Nephron (organoid): ENCODE data around the gene NHERF1.

Experiments used
- H3K27ac Mint-ChIP-seq, 3 experiments: 2 replicates each; pipeline ENCODE4 v1.8.0; 2020; ENCODE audit warnings: mixed read lengths in 3 of 3, mild to moderate bottlenecking in 2 of 3, moderate library complexity in 1 of 3
- H3K27me3 Mint-ChIP-seq: 2 replicates; pipeline ENCODE4 v1.8.0; 2021; ENCODE audit warnings: low read depth, mild to moderate bottlenecking, moderate library complexity, mixed read lengths
- H3K36me3 Mint-ChIP-seq: 2 replicates; pipeline ENCODE4 v1.8.0; 2020; ENCODE audit warnings: low read depth, mixed read lengths
- H3K4me1 Mint-ChIP-seq: 2 replicates; pipeline ENCODE4 v1.8.0; 2020; ENCODE audit warnings: mixed read lengths
- H3K4me3 Mint-ChIP-seq, 3 experiments: 2 replicates each; pipeline ENCODE4 v1.8.0; 2020; ENCODE audit warnings: mild to moderate bottlenecking in 3 of 3, mixed read lengths in 3 of 3, moderate library complexity in 2 of 3
- H3K9me3 Mint-ChIP-seq: 2 replicates; pipeline ENCODE4 v1.8.0; 2020; ENCODE audit warnings: mixed read lengths
- TF ChIP-seq, protein P1 (sequence below), 3 experiments: fragments of 200-600 bp; sonication (generic); IDR thresholded peaks; one replicate each; pipeline ENCODE4 v1.5.0; 2021; ENCODE audit warnings: antibody characterized with exemption in 3 of 3; ENCODE audit not compliant: unreplicated experiment in 3 of 3

The NHERF1 gene

DNA sequence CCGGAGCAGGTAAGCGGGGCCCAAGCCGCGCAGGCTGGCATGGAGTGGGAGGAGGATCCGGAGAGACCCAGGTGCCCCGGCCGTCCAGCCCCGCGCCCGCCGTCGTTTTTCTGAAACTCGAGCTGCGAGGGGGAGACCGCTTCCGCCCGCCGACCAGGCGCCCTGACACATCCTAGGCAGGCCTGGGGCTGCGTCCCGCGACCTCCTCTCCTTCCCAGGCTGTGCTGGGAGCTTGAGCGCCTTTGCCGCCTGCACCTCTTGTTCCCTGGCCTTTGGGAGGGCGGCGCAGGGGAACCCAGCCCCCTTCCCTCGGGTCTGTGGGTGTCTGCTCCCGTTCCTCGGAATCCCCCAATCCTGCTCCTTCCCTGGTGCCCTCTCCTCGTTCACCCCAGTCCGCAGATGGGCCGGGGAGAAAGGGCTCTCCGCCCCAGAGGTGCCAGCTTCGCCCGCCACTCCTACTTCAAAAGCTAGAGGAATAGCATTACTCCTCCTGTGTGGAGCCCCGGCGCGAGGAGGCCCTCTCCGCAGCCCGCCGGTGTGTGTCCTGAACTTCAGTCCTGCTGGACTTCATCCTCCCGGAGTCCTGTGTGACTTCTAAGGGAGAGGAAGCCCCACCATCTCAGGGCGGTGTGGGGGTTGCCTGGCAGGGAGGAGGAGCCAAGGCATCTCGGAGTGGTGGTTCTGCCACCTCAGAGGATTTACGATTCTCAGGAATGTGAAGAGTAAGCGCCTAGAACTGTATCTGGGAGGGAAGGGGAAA lies 1.0 kb downstream of the NHERF1 start:
- peaks cover 9% of the 10 kb centered on the region for H3K36me3 Mint-ChIP-seq

DNA sequence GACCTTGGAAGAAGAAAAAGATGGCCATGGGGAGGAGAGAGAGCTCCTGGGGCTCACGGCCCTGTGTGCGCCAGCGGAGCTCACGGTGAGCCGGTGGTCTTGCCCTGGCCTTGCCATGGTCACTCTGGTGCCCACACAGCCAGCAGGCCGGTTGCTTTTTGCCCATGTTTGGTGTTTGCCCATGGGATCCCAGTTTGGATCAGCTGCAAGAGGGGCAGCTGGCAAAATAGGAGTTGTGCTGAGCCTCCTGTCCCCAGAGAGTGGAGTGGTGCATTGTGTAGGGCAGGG lies 1.6 kb downstream of the NHERF1 start:
- peak overlapping the region; percentile 85 to 96 (median 94) for H3K27ac Mint-ChIP-seq
- H3K27me3 Mint-ChIP-seq: peaks cover 10% of the 10 kb centered on the region
- peak overlapping the region; percentile 95 to 99 (median 97) for H3K4me3 Mint-ChIP-seq
- TF ChIP-seq, protein P1, sequence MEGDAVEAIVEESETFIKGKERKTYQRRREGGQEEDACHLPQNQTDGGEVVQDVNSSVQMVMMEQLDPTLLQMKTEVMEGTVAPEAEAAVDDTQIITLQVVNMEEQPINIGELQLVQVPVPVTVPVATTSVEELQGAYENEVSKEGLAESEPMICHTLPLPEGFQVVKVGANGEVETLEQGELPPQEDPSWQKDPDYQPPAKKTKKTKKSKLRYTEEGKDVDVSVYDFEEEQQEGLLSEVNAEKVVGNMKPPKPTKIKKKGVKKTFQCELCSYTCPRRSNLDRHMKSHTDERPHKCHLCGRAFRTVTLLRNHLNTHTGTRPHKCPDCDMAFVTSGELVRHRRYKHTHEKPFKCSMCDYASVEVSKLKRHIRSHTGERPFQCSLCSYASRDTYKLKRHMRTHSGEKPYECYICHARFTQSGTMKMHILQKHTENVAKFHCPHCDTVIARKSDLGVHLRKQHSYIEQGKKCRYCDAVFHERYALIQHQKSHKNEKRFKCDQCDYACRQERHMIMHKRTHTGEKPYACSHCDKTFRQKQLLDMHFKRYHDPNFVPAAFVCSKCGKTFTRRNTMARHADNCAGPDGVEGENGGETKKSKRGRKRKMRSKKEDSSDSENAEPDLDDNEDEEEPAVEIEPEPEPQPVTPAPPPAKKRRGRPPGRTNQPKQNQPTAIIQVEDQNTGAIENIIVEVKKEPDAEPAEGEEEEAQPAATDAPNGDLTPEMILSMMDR (IDR thresholded peaks at IDR 0.05; ENCODE audit: unreplicated experiment in 3 of 3): no peak
- no peaks in the 10 kb centered on the region for H3K9me3 Mint-ChIP-seq
- peaks cover 44% of the 10 kb centered on the region for H3K4me1 Mint-ChIP-seq
- peaks cover 9% of the 10 kb centered on the region for H3K36me3 Mint-ChIP-seq

More for the DNA sequence above, 1.0 kb downstream of the NHERF1 start:
- H3K27ac Mint-ChIP-seq: peak overlapping the region; percentile 85 to 96 (median 94)
- no peaks in the 10 kb centered on the region for H3K9me3 Mint-ChIP-seq
- H3K4me1 Mint-ChIP-seq: peaks cover 46% of the 10 kb centered on the region
- TF ChIP-seq, protein P1 (IDR thresholded peaks at IDR 0.05; ENCODE audit: unreplicated experiment in 3 of 3): no peak
- H3K27me3 Mint-ChIP-seq: peaks cover 13% of the 10 kb centered on the region
- H3K4me3 Mint-ChIP-seq: peak overlapping the region; percentile 95 to 99 (median 97)

DNA sequence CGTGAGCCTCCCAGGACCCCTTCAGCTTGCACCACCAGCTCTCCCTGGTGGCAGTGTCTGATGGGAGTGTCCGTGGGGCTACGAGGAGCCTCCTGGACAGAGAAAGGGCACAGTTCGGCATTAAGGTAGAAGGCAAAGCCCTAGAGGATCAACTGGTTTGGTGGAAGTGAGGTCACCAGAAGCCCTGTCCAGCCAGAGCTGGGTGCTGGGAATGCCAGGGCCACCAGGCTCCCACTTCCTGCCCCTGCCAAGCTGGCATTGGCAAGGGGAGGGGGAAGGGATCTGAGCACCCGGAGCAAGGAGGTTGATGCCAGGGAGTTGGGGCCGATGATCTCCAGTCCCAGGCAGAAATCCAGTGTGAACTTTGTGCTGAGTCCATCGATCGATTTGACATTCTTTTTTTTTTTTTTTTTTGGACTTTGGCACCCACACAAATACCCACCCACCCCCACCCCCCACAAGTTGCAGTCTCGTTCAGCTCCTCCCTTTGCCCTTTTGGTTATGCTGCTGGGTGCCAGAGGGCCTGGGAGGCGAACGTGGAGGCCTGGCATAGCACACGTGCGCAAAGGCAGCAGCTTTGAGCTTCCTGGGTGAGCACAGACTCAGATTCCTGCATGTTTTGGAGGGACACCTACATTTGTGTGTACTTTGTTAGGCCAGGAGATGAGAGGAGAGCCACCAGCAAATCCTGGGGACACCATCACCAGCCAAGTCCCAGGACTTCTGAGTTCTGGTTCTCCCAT lies 2.1 kb downstream of the NHERF1 start:
- Mint-ChIP-seq H3K9me3 (no peaks in the 10 kb centered on the region), H3K27ac (peak overlapping the region; percentile 86 to 96 (median 94)), H3K36me3 (peaks cover 9% of the 10 kb centered on the region), H3K27me3 (peaks cover 10% of the 10 kb centered on the region), H3K4me3 (peak overlapping the region; percentile 95 to 99 (median 97)), H3K4me1 (peaks cover 46% of the 10 kb centered on the region)
- TF ChIP-seq, protein P1 (IDR thresholded peaks at IDR 0.05; ENCODE audit: unreplicated experiment in 3 of 3): no peak

DNA sequence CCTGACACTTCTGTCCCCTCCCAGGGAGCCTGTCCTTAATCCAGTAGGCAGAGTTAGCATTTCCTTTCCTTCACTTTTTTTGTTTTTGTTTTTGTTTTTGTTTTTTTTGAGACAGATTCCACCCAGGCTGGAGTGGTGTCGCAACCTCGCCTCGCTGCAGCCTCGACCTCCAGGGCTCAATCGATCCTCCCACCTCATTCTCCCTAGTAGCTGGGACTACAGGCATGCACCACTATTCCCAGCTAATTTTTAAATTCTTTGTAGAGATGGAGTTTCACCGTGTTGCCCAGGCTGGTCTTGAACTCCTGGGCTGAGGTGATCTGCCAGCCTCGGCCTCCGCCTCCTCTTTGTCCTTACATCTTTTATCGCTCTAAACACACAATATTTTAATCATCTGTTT lies 4.0 kb downstream of the NHERF1 start:
- no peaks in the 10 kb centered on the region for H3K9me3 Mint-ChIP-seq
- H3K27me3 Mint-ChIP-seq: peaks cover 10% of the 10 kb centered on the region
- H3K4me3 Mint-ChIP-seq: peak overlapping the region; percentile 50 to 78 (median 71)
- H3K36me3 Mint-ChIP-seq: peaks cover 9% of the 10 kb centered on the region
- peaks cover 43% of the 10 kb centered on the region for H3K4me1 Mint-ChIP-seq
- H3K27ac Mint-ChIP-seq: peak overlapping the region in 2 of 3 experiments; percentile 19 to 68
- TF ChIP-seq, protein P1 (IDR thresholded peaks at IDR 0.05; ENCODE audit: unreplicated experiment in 3 of 3): no peak

DNA sequence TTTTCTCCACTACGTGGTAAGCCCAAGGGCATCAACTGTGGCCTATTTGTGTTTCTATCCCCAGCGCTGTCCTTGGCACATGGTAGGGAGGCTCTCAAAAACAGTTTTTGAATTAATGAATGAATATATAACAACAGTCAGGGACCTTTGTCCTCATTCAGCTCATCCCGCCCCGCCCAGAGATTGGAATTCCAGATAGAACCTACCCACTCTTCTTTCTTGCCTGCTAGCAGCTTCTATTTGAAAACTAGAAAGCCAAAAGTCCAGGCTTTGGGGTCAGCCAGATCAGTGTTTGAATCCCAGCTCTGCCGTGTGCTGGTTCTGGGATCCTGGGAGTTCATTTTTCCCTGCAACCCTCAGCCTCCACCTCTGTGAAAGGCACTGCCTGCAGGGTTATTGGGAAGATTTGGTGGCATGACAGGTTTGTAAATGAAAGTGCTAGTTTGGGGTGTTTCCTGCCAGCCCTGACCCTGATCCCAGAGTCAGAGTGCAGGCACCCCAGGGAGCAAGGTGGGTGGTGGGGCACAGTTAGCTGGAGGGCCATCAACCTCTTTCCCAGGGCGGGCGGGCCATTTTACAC lies 4.5 kb downstream of the NHERF1 start:
- H3K4me1 Mint-ChIP-seq: peaks cover 46% of the 10 kb centered on the region
- H3K9me3 Mint-ChIP-seq: no peaks in the 10 kb centered on the region
- peak overlapping the region in 2 of 3 experiments; percentile 19 to 68 for H3K27ac Mint-ChIP-seq
- H3K4me3 Mint-ChIP-seq: peak overlapping the region; percentile 50 to 78 (median 71)
- TF ChIP-seq, protein P1 (IDR thresholded peaks at IDR 0.05; ENCODE audit: unreplicated experiment in 3 of 3): no peak
- H3K27me3 Mint-ChIP-seq: peaks cover 10% of the 10 kb centered on the region
- H3K36me3 Mint-ChIP-seq: peaks cover 9% of the 10 kb centered on the region
